ENCODE data around the gene SLC29A2.
"Not testable (repeated sequence)": the region's sequence is repeated elsewhere in the genome, so short reads cannot be mapped to it uniquely, and the experiment has no call there.

SLC29A2 gene

DNA sequence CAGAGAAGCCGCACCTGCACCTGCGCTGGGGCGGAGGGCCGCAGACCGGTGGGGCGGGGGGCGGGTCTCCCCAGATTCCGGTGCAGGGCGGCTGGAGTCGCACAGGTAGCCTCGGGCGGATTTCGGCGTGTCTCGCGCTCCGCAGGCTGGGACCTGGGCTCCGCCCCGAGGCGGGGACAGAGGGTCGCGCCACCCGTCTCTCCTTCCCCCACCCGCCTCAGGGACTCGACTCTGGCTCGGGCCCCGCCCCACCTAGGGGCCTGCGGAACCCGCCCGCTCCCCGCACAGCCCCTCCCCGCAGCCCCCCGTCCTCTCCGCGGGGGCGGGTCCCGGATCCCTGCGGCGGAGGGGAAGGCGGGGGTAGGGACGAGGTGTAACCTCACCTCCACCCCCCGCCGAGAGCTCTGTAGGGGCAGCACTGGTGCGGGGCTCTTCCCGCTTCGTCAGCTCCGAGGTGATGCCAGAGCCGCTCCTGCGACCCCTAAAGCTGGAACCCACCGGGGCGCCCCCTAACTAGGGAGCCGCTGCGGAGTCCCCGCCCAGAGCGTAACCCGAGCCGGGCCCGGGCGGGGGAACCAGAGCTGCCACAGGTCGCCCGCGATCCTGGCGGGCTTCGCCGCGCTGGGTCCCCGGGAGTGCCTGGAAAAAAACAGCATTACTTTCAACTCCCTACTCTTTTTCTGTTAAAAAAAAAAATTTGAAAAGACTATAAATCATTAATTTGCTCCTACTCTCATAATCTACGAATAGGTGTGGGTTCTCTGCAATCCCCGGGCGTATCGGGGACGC lies at the start of gene SLC29A2:
SLC29A2 (minus strand) TSS at position 134 of the 789 bp plus-strand sequence. CDS start 169 bp downstream, outside the sequence.
- DNase-seq = peak; percentile 79 to 83

DNA sequence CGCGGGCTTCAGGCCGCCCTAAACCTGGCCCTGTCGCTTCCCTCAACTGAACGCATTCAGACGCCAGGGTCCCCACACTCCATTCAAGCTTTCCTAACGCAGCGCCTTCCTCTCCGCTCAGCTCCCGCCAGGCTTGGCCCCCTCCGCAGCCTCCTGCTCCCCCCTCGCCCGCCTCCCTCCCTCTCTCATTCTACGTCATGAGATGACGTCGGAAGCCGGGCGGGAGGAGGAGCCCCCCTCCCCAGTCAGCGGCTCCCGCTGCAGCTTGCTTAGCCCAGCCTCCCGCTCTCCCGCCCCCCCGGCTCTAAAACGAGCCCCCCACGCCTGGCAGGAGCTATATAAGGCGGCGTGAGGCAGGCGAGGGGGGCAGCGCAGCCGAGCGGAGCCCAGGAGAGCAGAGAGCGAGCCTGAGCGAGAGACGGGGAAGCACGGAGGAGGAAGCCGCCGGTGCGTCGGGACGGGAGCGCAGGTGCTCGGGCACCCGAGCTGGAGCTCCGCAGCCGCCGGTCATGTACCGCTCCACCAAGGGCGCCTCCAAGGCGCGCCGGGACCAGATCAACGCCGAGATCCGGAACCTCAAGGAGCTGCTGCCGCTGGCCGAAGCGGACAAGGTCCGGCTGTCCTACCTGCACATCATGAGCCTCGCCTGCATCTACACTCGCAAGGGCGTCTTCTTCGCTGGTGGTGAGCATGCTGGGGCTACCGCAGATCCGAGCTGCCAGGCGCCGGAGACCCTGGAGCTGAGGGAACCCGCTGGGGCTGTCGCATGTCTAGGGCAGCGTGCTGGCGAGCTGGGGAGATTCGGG lies 49.3 kb upstream of the SLC29A2 start, which contains the start of gene NPAS4:
NPAS4 (plus strand) TSS at position 365 of the 806 bp plus-strand sequence; CDS start at position 510, 145 bp downstream.
- no peak for DNase-seq

- no peak for DNase-seq
Measured at GRCh38 chr11:66419825-66420224, 48.3 kb upstream of the SLC29A2 start.

DNA sequence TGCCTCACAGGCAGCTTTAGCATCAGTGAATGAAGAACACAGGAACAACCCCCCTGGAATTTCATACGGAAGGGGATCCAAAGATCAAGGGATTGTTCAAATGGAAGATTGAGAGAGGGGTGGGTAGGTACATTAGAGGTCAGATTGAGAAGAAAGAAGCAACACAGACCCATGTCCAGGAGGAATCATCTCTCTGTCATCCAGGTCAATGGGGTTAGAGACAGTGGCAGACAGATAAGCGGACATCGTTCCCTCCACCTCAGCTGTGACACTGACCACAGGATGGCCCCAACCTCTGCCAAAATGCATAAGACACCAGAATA lies 47.4 kb upstream of the SLC29A2 start:
- no peak for DNase-seq

DNA sequence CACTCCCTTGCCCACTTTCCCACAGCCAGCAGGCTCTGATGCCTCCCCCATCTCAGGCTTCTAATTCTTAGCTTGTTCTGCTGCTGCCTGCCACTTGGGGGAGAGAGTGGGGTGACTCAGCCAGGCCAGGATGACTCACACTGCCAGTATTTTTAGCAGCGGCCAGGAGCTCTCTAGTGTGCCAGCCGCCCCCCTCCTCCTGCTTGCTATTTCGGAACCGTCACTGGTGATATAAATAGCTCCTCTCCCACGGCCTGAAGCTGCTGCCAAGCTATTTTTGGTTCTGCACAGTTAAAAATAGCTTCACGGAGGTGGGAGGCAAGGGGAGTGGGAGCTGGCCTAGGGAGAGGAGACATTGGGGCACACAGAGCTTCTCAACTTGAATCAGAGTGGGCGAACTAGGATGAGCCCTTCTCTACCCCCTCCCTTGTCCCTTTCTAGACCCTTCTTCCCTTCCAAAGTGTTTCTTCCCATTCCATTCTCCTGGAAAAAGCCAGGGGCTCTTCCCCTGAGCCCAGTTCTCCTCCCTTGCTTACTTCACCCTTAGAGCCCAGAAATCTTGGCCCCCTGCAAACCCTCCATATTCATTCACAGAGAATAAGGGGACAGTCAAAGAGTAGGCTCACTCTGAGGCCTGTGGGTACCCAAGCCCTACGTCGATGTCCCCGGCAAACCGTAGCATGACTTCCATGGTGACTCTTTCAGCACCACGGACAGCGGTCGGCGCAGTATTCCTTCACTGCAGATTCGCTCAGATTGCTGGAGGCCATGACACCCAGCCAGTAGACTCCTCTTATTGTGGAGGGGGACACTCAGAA lies 46.8 kb upstream of the SLC29A2 start:
- peak; percentile 55 to 72 for DNase-seq

DNA sequence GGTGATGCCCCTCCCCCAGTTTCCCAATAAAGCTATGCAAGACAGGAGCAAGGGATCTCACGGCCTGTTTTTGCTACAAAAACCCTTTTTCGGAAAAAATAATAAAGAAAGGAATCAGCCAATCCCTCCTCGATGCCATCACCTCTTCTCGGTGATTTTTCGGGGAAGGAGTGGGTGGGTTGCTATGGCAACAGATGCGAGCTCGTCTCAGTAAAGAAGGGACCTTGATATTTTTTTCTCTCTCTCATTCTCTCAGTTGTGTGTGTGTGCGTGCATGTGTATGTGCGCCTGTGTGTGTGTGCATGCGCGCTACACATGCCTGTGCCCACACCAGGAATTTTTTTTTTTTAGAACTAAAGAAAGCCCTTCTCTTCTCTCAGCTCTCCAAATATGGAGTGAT lies 45.4 kb upstream of the SLC29A2 start:
- DNase-seq = peak in 1 of 2 experiments; percentile 17

DNA sequence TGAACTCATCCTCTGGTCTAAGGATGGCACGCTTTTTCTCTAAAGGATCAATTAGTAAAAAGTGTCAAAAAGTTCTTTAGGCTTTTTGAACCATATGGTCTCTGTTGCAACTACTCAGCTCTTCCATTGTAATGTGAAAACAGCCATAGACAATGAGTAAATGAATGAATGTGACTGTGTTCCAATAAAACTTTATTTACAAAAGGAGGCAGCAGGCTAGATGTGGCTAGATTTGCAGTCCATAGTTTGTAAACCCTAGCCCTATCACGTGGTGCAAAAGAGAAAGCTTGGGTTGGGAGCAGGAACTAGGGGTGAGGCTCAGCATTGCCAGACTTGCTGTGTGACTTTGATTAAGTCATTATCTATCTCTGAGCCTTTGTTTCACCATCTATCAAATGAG lies 43.9 kb upstream of the SLC29A2 start:
- DNase-seq = no peak

- no peak for DNase-seq
Measured at GRCh38 chr11:66414120-66414934, 42.8 kb upstream of the SLC29A2 start.

GRCh38 chr11:66413167-66413566 lies 41.6 kb upstream of the SLC29A2 start:
- DNase-seq = no peak

- DNase-seq = no peak
Measured at GRCh38 chr11:66412110-66412509, 40.5 kb upstream of the SLC29A2 start.

- no peak for DNase-seq
Measured at GRCh38 chr11:66411323-66411722, 39.8 kb upstream of the SLC29A2 start.

GRCh38 chr11:66410191-66410590 lies 38.6 kb upstream of the SLC29A2 start:
- DNase-seq = no peak

- DNase-seq = no peak
Measured at GRCh38 chr11:66409226-66409625, 37.7 kb upstream of the SLC29A2 start.

DNA sequence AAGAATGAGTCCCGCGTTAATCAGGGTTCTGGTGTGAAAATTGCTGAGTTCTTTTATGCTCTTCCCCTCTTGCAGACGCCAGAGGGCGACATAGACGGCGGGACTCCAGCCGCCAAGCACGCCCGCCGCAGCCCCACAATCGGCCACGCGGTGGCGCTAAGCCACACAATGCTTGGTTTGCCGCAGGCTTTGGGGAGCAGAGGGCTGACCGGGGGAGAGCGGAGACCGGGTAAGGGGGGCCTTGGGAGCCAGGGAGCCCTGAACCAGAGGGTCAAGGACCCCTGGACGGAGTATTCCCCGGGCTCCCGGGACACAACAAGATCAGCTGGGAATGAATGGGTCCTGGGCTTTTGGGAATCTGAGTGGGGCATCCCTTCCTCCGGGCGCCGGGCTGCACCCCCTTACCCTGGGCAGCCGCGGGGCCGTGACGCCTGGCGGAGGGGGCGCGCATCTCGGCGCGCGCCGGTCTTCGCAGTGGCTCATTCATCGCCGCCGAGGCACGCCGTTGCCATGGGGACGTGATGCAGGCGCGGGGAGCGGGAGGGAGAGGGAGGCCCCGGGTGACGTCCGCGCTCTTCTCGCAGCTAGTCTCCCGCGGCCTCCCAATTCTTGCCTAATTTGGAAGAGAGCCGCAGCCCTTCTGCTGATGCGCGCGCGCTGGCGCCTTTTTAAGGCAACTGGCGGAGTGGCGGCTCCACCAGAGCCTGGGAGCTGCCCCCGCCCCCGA lies 37.1 kb upstream of the SLC29A2 start:
- peak; percentile 80 to 95 for DNase-seq

DNA sequence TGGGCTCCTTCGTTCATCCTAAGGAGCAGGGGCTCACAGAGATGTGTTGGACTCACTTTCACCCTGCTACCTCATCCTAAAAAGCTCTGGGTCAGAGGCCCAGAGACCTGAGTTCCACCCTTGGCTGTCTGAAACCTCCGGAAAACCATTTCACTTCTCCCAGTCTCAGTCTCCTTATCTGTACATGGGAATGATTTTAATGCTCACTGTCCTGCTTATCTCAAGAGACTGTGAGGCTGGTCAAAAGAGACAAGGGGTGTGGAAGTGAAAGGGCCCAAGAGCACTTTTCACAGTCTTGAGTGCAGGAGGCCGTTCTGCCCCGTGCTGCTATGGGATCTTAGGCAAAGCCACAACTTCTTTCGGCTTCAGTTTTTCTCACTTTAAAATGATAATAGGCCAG lies 36.1 kb upstream of the SLC29A2 start:
- DNase-seq = no peak

DNA sequence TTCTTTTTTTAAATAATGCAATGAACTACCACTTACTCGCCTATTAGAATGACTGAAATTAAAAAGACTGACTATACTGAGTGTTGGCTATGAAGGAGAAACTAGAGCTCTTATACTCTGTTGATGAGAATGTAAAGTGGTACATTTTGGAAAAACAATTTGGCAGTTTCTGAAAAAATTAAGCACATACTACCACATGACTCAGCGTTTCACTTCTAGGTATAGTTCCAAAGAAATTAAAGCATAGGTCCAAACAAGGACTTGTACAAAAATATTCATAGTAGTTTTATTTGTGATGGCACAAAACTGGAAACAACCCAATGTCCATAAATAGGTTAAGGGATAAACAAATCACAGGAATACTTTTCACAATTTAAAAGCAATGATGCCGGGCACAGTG lies 22.4 kb upstream of the SLC29A2 start:
- DNase-seq = no peak

- DNase-seq = no peak
Measured at GRCh38 chr11:66391322-66391721, 19.8 kb upstream of the SLC29A2 start.

DNA sequence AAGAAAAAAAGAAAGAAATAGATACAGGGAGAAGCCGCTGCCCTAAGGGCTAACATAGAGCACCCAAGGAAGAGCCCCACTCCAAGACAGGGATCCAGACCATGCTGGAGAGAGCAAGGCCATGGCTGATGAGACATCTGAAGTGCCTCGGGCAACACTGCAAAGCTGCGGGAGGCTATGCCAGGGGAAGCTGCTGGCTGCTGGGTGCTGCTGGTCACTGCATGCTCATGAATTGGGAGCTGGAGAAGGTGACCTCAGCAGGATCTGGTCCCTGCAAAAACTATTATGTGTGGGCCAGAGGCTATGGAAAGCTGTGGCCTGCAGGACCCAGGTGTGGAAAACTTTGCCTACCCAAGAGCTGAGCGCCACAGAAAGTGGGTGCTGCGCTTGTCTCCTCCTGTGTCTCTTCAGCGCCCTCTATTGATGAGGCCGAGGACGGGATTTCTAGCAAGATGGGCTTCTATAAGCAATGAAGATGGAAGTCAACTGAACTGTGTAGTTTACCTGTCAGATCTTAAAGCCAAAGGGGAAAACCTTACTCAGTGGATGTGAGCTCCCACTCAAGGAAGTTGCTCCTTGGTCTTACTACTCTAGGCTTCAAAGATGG lies 17.3 kb upstream of the SLC29A2 start:
- peak; percentile 52 to 70 for DNase-seq

DNA sequence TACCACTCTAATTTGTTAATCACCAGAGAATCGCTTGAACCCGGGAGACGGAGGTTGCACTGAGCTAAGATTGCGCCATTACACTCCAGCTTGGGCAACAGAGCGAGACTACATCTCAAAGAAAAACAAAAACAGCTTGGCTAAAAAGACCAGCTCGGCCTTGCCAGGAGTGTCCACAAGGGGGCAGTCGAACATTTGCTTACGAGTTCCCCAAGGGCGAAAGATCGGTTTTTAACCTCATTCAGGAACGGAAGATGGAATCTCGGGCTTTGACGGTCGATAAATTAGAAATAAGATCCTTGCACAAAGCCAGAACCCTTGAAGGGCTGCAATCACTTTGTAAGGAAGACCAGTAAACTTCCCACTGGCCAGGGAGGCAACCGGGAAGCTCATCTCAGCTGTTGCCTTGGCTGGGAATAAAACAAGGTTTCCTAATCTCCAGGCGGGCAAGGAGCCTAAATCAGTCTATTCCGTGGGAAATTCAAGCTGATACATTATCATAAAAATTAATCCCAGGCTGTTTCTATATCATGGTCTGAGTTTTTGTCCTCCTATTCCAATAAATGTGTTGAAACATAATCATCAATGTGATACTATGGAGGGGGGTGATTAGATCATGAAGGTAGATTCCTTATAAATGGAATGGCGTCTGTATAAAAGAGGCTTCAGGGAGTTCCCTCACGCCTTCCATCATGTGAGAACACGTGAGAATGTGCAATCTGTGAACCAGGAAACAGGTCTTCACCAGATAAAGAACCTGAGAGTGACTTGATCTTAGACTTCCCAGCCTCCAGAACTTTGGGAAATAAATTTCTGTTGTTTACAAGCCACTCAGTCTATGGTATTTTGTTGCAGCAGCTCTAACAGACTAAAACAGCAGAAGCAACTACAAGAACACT lies 14.9 kb upstream of the SLC29A2 start:
- DNase-seq = peak; percentile 73 to 76

DNA sequence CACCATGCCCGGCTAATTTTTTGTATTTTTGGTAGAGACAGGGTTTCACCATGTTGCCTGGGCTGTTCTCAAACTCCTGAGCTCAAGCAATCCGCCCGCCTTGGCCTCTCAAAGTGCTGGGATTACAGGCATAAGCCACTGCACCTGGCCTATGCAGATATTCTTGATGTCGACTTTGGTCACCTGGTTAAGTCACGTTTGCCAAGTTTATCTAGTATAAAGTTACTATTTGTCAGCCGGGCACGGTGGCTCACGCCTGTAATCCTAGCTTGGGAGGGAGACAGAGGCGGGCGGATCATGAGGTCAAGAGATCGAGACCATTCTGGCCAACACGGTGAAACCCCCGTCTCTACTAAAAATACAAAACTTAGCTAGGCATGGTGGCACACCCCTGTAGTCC lies 12.8 kb upstream of the SLC29A2 start:
- DNase-seq = not testable (repeated sequence)
